Measurements from ENCODE around the gene CBLB.
A peak's percentile ranks its signal among the peaks of the same experiment; 100 is the strongest.

CBLB gene

GRCh38 chr3:105722943-105723556 is 145.8 kb downstream of the CBLB start:
- no peak overlapping the region for H3K4me3 ChIP-seq (replicated peaks in 1 of 2; ENCODE audit: low read depth in 2 of 2, low read length in 2 of 2)
- DNase-seq (ENCODE audit: low read depth in 2 of 2) = no peak
- no peak for TF ChIP-seq CTCF (IDR thresholded peaks at IDR 0.05; ENCODE audit: low read depth, low read length)

- peak in 1 of 2 donors; percentile 19 for DNase-seq (ENCODE audit: low read depth in 2 of 2)
- no peak for TF ChIP-seq CTCF (IDR thresholded peaks at IDR 0.05; ENCODE audit: low read depth, low read length)
- H3K4me3 ChIP-seq (replicated peaks in 1 of 2; ENCODE audit: low read depth in 2 of 2, low read length in 2 of 2) = no peak overlapping the region
Measured at GRCh38 chr3:105719791-105720190, 149.0 kb downstream of the CBLB start.

- TF ChIP-seq CTCF (IDR thresholded peaks at IDR 0.05; ENCODE audit: low read depth, low read length) = no peak
- DNase-seq (ENCODE audit: low read depth in 2 of 2) = peak; percentile 87 to 98
- H3K4me3 ChIP-seq (replicated peaks in 1 of 2; ENCODE audit: low read depth in 2 of 2, low read length in 2 of 2) = no peak overlapping the region
Measured at GRCh38 chr3:105715372-105715771, 153.4 kb downstream of the CBLB start.

GRCh38 chr3:105714453-105714852 is 154.4 kb downstream of the CBLB start:
- H3K4me3 ChIP-seq (replicated peaks in 1 of 2; ENCODE audit: low read depth in 2 of 2, low read length in 2 of 2) = no peak overlapping the region
- DNase-seq (ENCODE audit: low read depth in 2 of 2) = no peak
- no peak for TF ChIP-seq CTCF (IDR thresholded peaks at IDR 0.05; ENCODE audit: low read depth, low read length)

GRCh38 chr3:105708980-105709379 is 159.8 kb downstream of the CBLB start:
- TF ChIP-seq CTCF (IDR thresholded peaks at IDR 0.05; ENCODE audit: low read depth, low read length) = no peak
- no peak overlapping the region for H3K4me3 ChIP-seq (replicated peaks in 1 of 2; ENCODE audit: low read depth in 2 of 2, low read length in 2 of 2)
- DNase-seq (ENCODE audit: low read depth in 2 of 2) = no peak

GRCh38 chr3:105707009-105707408 is 161.8 kb downstream of the CBLB start:
- DNase-seq (ENCODE audit: low read depth in 2 of 2) = no peak
- TF ChIP-seq CTCF (IDR thresholded peaks at IDR 0.05; ENCODE audit: low read depth, low read length) = no peak
- no peak overlapping the region for H3K4me3 ChIP-seq (replicated peaks in 1 of 2; ENCODE audit: low read depth in 2 of 2, low read length in 2 of 2)
